HEK293T (cell line): ENCODE results near the gene CCSER1.

ENCODE experiments used
- ARNT ChIP-seq: fragments of 450-650 bp; IDR thresholded peaks from 2 replicates; pipeline ENCODE4 v1.6.1; 2017; ENCODE audit warnings: mild to moderate bottlenecking
- FOXA1 ChIP-seq: fragments of 450-650 bp; IDR thresholded peaks from 2 replicates; pipeline ENCODE4 v1.6.1; 2016; ENCODE audit warnings: mild to moderate bottlenecking
- FOXM1 ChIP-seq: fragments of 450-650 bp; IDR thresholded peaks from 2 replicates; pipeline ENCODE4 v1.6.1; 2017; ENCODE audit warnings: mild to moderate bottlenecking, borderline replicate concordance
- HDGF ChIP-seq: fragments of 450-650 bp; IDR thresholded peaks from 2 replicates; pipeline ENCODE4 v1.6.1; 2017; ENCODE audit warnings: antibody characterized with exemption, borderline replicate concordance
- NFRKB ChIP-seq: fragments of 450-650 bp; IDR thresholded peaks from 2 replicates; pipeline ENCODE4 v1.6.1; 2016; ENCODE audit warnings: mild to moderate bottlenecking, moderate library complexity
- PKNOX1 ChIP-seq: fragments of 450-650 bp; IDR thresholded peaks from 2 replicates; pipeline ENCODE4 v1.6.1; 2016
- SP1 ChIP-seq: fragments of 450-650 bp; IDR thresholded peaks from 2 replicates; pipeline ENCODE4 v1.6.1; 2017
- SUZ12 ChIP-seq: fragments of 450-650 bp; IDR thresholded peaks from 2 replicates; pipeline ENCODE4 v1.6.1; 2016; ENCODE audit warnings: mild to moderate bottlenecking

- no peak for TF ChIP-seq SP1
- TF ChIP-seq SUZ12: no peak
- no peak for TF ChIP-seq FOXA1
- no peak for TF ChIP-seq HDGF
- TF ChIP-seq NFRKB: no peak
- TF ChIP-seq FOXM1: no peak
- no peak for TF ChIP-seq ARNT
- no peak for TF ChIP-seq PKNOX1
These were observed 179.6 kb downstream of the CCSER1 start for GRCh38 chr4:90306810-90307209.
